Astrocyte (in vitro differentiated cells and primary cell): ENCODE data around the gene LMNA. TPM values are rescaled to one million over a fixed set of nuclear protein-coding genes. Genes with fewer than 3 reads are reported as not detected.

Experiments
- DNase-seq: peaks from one replicate; pipeline ENCODE4 v3.0.0-alpha.2; 2010; ENCODE audit warnings: low read depth
- FAIRE-seq: peaks from 2 replicates; lab custom pipeline; 2011; peaks lifted over from hg19 to GRCh38; lab: Jason Lieb, UNC
- H2AFZ ChIP-seq: 2 replicates; pipeline ENCODE4 v1.6.0; 2012; ENCODE audit warnings: low read depth, low read length, inconsistent platforms
- H3K27ac ChIP-seq: 2 replicates; pipeline ENCODE4 v1.5.1; 2011; ENCODE audit warnings: low read depth, low read length, inconsistent platforms
- H3K27me3 ChIP-seq: 2 replicates; pipeline ENCODE4 v1.6.0; 2011; ENCODE audit warnings: low read length, inconsistent platforms; ENCODE audit not compliant: insufficient read depth
- H3K36me3 ChIP-seq: 2 replicates; pipeline ENCODE4 v1.5.1; 2011; ENCODE audit warnings: low read length, inconsistent platforms; ENCODE audit not compliant: insufficient read depth
- H3K4me1 ChIP-seq: 2 replicates; pipeline ENCODE4 v1.5.1; 2011; ENCODE audit warnings: low read length, inconsistent platforms; ENCODE audit not compliant: insufficient read depth
- H3K4me2 ChIP-seq: 2 replicates; pipeline ENCODE4 v1.6.0; 2012; ENCODE audit warnings: low read length, inconsistent platforms
- H3K4me3 ChIP-seq: 2 replicates; pipeline ENCODE4 v1.5.1; 2011; ENCODE audit warnings: low read depth, mild to moderate bottlenecking, low read length, inconsistent platforms; ENCODE audit not compliant: insufficient read depth
- H3K79me2 ChIP-seq: 2 replicates; pipeline ENCODE4 v1.6.0; 2012; ENCODE audit warnings: mild to moderate bottlenecking, low read length, inconsistent platforms; ENCODE audit not compliant: insufficient read depth
- H3K9ac ChIP-seq: 2 replicates; pipeline ENCODE4 v1.6.0; 2012; ENCODE audit warnings: mild to moderate bottlenecking, low read length, inconsistent platforms
- H3K9me3 ChIP-seq: 2 replicates; pipeline ENCODE4 v1.5.1; 2012; ENCODE audit warnings: low read depth, mild to moderate bottlenecking, low read length, inconsistent platforms; ENCODE audit not compliant: insufficient read depth
- H4K20me1 ChIP-seq: 2 replicates; pipeline ENCODE4 v1.6.0; 2012; ENCODE audit warnings: low read length, inconsistent platforms; ENCODE audit not compliant: insufficient read depth
- H3K27ac Mint-ChIP-seq: one replicate; pipeline ENCODE4 v1.8.0; 2021; ENCODE audit warnings: mild to moderate bottlenecking, mixed read lengths; ENCODE audit not compliant: unreplicated experiment
- H3K27me3 Mint-ChIP-seq: one replicate; pipeline ENCODE4 v1.8.0; 2021; ENCODE audit warnings: low read depth, mixed read lengths; ENCODE audit not compliant: unreplicated experiment
- H3K36me3 Mint-ChIP-seq: one replicate; pipeline ENCODE4 v1.8.0; 2021; ENCODE audit warnings: low read depth, mixed read lengths; ENCODE audit not compliant: unreplicated experiment
- H3K4me1 Mint-ChIP-seq: one replicate; pipeline ENCODE4 v1.8.0; 2021; ENCODE audit warnings: low read depth, mixed read lengths; ENCODE audit not compliant: unreplicated experiment
- H3K4me3 Mint-ChIP-seq: one replicate; pipeline ENCODE4 v1.8.0; 2021; ENCODE audit warnings: mild to moderate bottlenecking, moderate library complexity, mixed read lengths; ENCODE audit not compliant: unreplicated experiment
- H3K9me3 Mint-ChIP-seq: one replicate; pipeline ENCODE4 v1.8.0; 2021; ENCODE audit warnings: mild to moderate bottlenecking, mixed read lengths; ENCODE audit not compliant: unreplicated experiment
- EZH2 ChIP-seq: IDR thresholded peaks from 2 replicates; pipeline ENCODE4 v1.6.1; 2012; ENCODE audit warnings: mild to moderate bottlenecking, low read length, inconsistent platforms; ENCODE audit not compliant: insufficient read depth
- total RNA-seq: library from RNA; stranded (reverse); gene quantifications from 2 replicates; pipeline ENCODE4 v1.2.1, GENCODE V29; 2021
- TF ChIP-seq, protein P1 (sequence below): IDR thresholded peaks from 2 replicates; pipeline ENCODE4 v1.5.1; 2011; ENCODE audit warnings: low read depth, mild to moderate bottlenecking, inconsistent platforms, low read length, moderate library complexity; ENCODE audit not compliant: insufficient read depth

The LMNA gene
- total RNA-seq, 1 donor from 2014 or later, result 464 TPM

DNA sequence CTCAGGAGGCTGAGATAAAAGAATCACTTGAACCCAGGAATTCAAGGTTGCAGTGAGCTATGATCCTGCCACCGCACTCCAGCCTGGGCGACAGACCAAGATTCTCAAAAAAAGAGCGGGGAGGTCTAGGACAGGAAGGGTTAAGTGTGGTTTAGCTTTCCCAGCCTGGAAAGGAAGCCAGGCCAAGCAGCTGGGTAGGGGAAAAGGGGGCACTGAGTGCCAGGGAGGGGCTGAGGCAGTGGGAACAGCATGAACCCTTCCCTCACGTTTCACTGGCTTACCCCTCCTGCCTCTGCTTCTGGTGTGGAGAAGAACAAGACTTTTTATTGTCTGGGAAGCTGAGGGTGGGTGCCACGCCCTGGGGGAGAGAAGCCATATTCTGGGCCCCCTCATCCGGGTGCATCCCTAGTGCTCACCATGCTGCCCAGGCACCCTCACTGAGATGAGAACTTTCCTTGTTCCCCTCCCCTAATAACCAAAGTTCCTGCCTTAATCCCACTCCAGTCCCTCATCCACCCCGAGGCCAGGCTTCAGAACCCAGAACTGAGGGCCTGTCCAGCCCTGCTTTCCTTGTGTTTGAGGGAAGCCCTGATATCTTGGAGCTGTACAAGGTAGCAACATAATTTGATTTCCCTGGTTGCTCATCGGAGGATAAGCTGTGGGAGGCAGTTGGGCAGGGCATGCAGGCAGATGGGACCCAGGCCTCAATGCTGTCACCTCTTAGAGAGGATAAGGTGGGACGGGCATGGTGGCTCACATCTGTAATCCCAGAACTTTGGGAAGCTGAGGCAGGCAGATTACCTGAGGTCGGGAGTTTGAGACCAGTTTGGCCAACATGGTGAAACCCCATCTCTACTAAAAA, 2.0 kb upstream of the LMNA start:
- peak overlapping the region; percentile 15 for H3K9ac ChIP-seq
- TF ChIP-seq EZH2, result no peak
- TF ChIP-seq, protein P1, sequence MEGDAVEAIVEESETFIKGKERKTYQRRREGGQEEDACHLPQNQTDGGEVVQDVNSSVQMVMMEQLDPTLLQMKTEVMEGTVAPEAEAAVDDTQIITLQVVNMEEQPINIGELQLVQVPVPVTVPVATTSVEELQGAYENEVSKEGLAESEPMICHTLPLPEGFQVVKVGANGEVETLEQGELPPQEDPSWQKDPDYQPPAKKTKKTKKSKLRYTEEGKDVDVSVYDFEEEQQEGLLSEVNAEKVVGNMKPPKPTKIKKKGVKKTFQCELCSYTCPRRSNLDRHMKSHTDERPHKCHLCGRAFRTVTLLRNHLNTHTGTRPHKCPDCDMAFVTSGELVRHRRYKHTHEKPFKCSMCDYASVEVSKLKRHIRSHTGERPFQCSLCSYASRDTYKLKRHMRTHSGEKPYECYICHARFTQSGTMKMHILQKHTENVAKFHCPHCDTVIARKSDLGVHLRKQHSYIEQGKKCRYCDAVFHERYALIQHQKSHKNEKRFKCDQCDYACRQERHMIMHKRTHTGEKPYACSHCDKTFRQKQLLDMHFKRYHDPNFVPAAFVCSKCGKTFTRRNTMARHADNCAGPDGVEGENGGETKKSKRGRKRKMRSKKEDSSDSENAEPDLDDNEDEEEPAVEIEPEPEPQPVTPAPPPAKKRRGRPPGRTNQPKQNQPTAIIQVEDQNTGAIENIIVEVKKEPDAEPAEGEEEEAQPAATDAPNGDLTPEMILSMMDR, result no peak
- FAIRE-seq (no peak), DNase-seq (no peak)
- Mint-ChIP-seq H3K27ac (peak overlapping the region; percentile 47), H3K4me3 (peak overlapping the region; percentile 57), H3K4me1 (peaks cover 21% of the 10 kb centered on the region), H3K36me3 (peaks cover 3% of the 10 kb centered on the region), H3K27me3 (no peaks in the 10 kb centered on the region), H3K9me3 (no peaks in the 10 kb centered on the region)
- no peak overlapping the region for H3K27ac ChIP-seq
- no peak overlapping the region for H2AFZ ChIP-seq
- peak overlapping the region; percentile 2 for H3K4me2 ChIP-seq
- no peaks in the 10 kb centered on the region for H3K9me3 ChIP-seq
- no peak overlapping the region for H3K4me3 ChIP-seq
- H4K20me1 ChIP-seq, result peaks cover 27% of the 10 kb centered on the region
- H3K27me3 ChIP-seq, result no peaks in the 10 kb centered on the region
- peaks cover 30% of the 10 kb centered on the region for H3K79me2 ChIP-seq
- H3K4me1 ChIP-seq, result peaks cover 28% of the 10 kb centered on the region
- no peaks in the 10 kb centered on the region for H3K36me3 ChIP-seq

DNA sequence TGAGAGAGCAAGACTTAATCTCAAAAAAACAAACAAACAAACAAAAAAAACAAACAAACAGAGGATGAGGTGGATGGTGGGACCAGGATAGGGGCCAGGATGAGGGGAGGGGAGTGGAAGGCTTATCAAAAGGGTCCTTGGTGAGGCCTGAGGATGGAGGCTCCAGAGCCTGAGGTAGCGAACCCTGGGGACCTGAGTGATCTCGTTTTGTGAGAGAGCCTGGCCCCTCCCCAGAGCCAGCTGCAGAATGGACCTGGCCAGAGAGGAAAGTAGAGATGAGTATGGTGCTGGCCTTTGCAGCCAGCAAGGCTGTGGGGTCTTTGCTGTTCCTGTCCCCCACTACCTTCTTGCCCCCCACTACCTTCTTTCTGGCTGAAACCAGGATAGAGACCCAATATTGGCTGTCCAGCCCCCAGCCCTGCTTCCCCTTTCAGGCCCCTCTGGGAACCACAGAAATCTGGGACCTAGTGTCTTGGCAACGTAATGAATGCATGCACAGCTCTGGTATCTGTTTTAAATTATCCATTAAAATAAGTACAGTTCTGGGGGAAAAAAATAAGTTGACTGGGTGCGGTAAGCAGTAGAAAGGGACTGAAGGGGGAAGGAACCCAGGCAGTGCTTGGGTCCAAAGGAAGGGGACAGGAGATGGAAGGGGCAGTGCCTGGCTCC, 1.1 kb upstream of the LMNA start:
- Histone ChIP-seq H3K79me2 (peaks cover 39% of the 10 kb centered on the region), H3K9me3 (no peaks in the 10 kb centered on the region), H3K4me2 (peak overlapping the region; percentile 84), H3K4me1 (peaks cover 37% of the 10 kb centered on the region), H3K27me3 (no peaks in the 10 kb centered on the region), H2AFZ (no peak overlapping the region), H4K20me1 (peaks cover 36% of the 10 kb centered on the region), H3K36me3 (peaks cover 5% of the 10 kb centered on the region), H3K9ac (peak overlapping the region; percentile 98), H3K27ac (peak overlapping the region; percentile 86), H3K4me3 (no peak overlapping the region)
- DNase-seq (no peak), FAIRE-seq (no peak)
- Mint-ChIP-seq H3K4me3 (peak overlapping the region; percentile 99), H3K27me3 (no peaks in the 10 kb centered on the region), H3K27ac (peak overlapping the region; percentile 92), H3K9me3 (no peaks in the 10 kb centered on the region), H3K36me3 (peaks cover 5% of the 10 kb centered on the region), H3K4me1 (peaks cover 26% of the 10 kb centered on the region)
- TF ChIP-seq, protein P1, result no peak
- no peak for TF ChIP-seq EZH2
